ENCODE data around the gene SLC25A45. TPM values are rescaled to one million over a fixed set of nuclear protein-coding genes. Genes with fewer than 3 reads are reported as not detected.

SLC25A45 gene
- total and polyA plus RNA-seq, 2 of the 4 experiments (the other 2 are of a cell fraction): 0.72 to 1.2 TPM

DNA sequence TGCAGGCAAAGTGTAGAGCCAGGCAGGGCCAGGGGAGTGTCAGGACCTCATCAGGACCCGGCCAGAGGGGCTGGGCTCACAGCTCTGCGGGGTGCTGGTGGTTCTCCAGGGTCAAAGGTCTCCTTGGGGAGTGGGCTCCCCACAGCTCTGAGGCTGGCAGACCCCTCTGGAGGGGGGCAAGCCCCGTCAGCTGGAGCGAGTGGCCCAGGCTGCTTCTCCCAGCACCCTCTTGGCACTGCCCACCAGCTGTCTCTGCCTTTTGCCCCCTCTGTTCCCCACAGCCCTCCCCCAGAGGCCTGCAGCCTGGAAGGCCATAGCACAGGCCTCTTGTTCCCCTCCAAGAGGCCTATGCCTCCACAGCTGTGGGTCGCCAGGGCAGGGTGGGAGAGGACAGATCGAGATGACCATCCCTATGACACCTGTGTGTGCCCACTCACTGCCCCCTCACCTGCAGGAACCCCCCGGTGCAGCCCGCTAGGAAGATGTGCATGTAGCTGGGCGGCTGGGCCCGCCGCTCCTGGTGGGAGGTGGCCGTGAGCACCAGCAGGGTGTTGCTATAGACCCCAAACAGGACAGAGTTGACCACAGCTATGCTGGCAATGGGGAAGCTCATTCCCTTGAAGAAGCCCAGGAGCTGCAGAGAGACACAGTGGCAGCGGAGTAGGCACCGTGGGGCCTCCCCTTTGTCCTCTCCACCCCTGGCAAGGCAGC is 3.4 kb downstream of the SLC25A45 start:
- no peak overlapping the region for H4K5ac ChIP-seq (ENCODE audit: low read depth, low read length)
- H3K14ac ChIP-seq (replicated peaks; ENCODE audit: low read depth, low read length): no peak overlapping the region
- ATAC-seq (ENCODE audit: low read depth) (no peak), DNase-seq (no peak)
- H2BK5ac ChIP-seq (ENCODE audit: low read depth, low read length, poor library complexity, severe bottlenecking): no peak overlapping the region
- BruUV-seq (replicated peaks): no TSS peak
- H2BK120ac ChIP-seq (ENCODE audit: low read depth, low read length): no peak overlapping the region
- no peak overlapping the region for H3K4me2 ChIP-seq (ENCODE audit: low read depth, low read length)
- 93% methylated on average over 3 of the region's 14 CpGs; no CpG with 5 or more reads in 1 of the 2 experiments for WGBS, 2 experiments (ENCODE audit: extremely low coverage in 2 of 2, insufficient read length in 1 of 2)
- dilution Hi-C loops (cut with HindIII; ENCODE audit: low sequenced_read_pairs, unreplicated experiment): no loop called here
- no peak overlapping the region for H2BK15ac ChIP-seq (ENCODE audit: low read depth, low read length)
- H3K56ac ChIP-seq (ENCODE audit: extremely low read depth, insufficient read depth, low read length): no peak overlapping the region
- no peak overlapping the region for H3K18ac ChIP-seq (ENCODE audit: low read depth, low read length)
- peak overlapping the region; percentile 34; the same call in 1 of the 2 replicates for H4K91ac ChIP-seq (ENCODE audit: insufficient read depth, low read depth, low read length)
- no peak overlapping the region for H3K27ac ChIP-seq (ENCODE audit: insufficient read depth, low read length)
- H4K8ac ChIP-seq (ENCODE audit: low read depth in 2 of 2, low read length in 2 of 2): no peak overlapping the region
- peaks cover 8 to 34% of the 10 kb centered on the region in 2 experiments for H3K79me1 ChIP-seq (ENCODE audit: low read depth in 1 of 2, low read length in 2 of 2)
- H2AK5ac ChIP-seq (ENCODE audit: low read depth, low read length): peak overlapping the region; percentile 82; the same call in 1 of the 2 replicates
- no peak overlapping the region for H2BK20ac ChIP-seq (ENCODE audit: low read depth, low read length)
- H2AK9ac ChIP-seq (replicated peaks; ENCODE audit: low read depth, low read length, poor library complexity): no peak overlapping the region
- H3K9me1 ChIP-seq (ENCODE audit: insufficient read depth, low read length): peaks cover 11% of the 10 kb centered on the region; the same call in 1 of the 2 replicates
- in situ Hi-C loops (cut with MboI; ENCODE audit: low sequenced_read_pairs): no loop called here
- peaks cover 6% of the 10 kb centered on the region for H4K20me1 ChIP-seq (ENCODE audit: insufficient read depth, low read length)
- H3K9me3 ChIP-seq (ENCODE audit: control insufficient read depth, insufficient read depth, low read length): no peaks in the 10 kb centered on the region
- H3K9ac ChIP-seq (ENCODE audit: low read depth, low read length): no peak overlapping the region
- no peak overlapping the region for H3K23ac ChIP-seq (ENCODE audit: low read depth, low read length)
- intact Hi-C loops (cut with micrococcal nuclease): no loop called here
- ChIA-PET POLR2A (ENCODE audit: unreplicated experiment) (interaction anchor here (1.7 kb wide), 1 partner anchor 44 kb away, joined by 5 read pairs; the partner anchor contains the start of gene NEAT1), CTCF (no interaction called here)
- peaks cover 15% of the 10 kb centered on the region for H3K4me1 ChIP-seq (ENCODE audit: control insufficient read depth, insufficient read depth, low read length)
- no peak overlapping the region for H2AFZ ChIP-seq (replicated peaks; ENCODE audit: low read length, poor library complexity)
- no peak overlapping the region for H3K4ac ChIP-seq (ENCODE audit: low read depth, low read length)
- H3K36me3 ChIP-seq (ENCODE audit: control insufficient read depth, insufficient read depth, low read length): no peaks in the 10 kb centered on the region
- no peak overlapping the region for H3K4me3 ChIP-seq (ENCODE audit: insufficient read depth, low read depth, low read length)
- no peaks in the 10 kb centered on the region for H3K27me3 ChIP-seq (ENCODE audit: control insufficient read depth, insufficient read depth, low read length)
- TF ChIP-seq SMC3 (IDR thresholded peaks at IDR 0.05; ENCODE audit: low read depth, low read length) (no peak), RCOR1 (IDR thresholded peaks at IDR 0.05; ENCODE audit: insufficient replicate concordance, low read length) (no peak), MAZ (IDR thresholded peaks at IDR 0.05; ENCODE audit: borderline replicate concordance, low read depth, low read length) (no peak), MXI1 (IDR thresholded peaks at IDR 0.05; ENCODE audit: borderline replicate concordance, low read depth, low read length) (no peak), CHD1 (IDR thresholded peaks at IDR 0.05; ENCODE audit: low read depth, low read length) (no peak), USF2 (IDR thresholded peaks at IDR 0.05; ENCODE audit: low read depth, low read length) (no peak), RFX5 (IDR thresholded peaks at IDR 0.05; ENCODE audit: low read depth, low read length) (no peak), RAD21 (IDR thresholded peaks at IDR 0.05; ENCODE audit: low read length) (no peak), FOS (IDR thresholded peaks at IDR 0.05; ENCODE audit: low read depth, low read length) (no peak), MAFK (IDR thresholded peaks at IDR 0.05; ENCODE audit: low read depth, low read length) (no peak), BHLHE40 (IDR thresholded peaks at IDR 0.05; ENCODE audit: low read depth, low read length) (no peak), CEBPB (IDR thresholded peaks at IDR 0.05; ENCODE audit: low read depth, low read length) (no peak), NFE2L2 (IDR thresholded peaks at IDR 0.05; ENCODE audit: low read depth, low read length) (no peak)
- TF ChIP-seq, protein P1, sequence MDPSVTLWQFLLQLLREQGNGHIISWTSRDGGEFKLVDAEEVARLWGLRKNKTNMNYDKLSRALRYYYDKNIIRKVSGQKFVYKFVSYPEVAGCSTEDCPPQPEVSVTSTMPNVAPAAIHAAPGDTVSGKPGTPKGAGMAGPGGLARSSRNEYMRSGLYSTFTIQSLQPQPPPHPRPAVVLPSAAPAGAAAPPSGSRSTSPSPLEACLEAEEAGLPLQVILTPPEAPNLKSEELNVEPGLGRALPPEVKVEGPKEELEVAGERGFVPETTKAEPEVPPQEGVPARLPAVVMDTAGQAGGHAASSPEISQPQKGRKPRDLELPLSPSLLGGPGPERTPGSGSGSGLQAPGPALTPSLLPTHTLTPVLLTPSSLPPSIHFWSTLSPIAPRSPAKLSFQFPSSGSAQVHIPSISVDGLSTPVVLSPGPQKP (IDR thresholded peaks at IDR 0.05; ENCODE audit: borderline replicate concordance, low read depth, low read length): no peak
- TF ChIP-seq, protein P2, sequence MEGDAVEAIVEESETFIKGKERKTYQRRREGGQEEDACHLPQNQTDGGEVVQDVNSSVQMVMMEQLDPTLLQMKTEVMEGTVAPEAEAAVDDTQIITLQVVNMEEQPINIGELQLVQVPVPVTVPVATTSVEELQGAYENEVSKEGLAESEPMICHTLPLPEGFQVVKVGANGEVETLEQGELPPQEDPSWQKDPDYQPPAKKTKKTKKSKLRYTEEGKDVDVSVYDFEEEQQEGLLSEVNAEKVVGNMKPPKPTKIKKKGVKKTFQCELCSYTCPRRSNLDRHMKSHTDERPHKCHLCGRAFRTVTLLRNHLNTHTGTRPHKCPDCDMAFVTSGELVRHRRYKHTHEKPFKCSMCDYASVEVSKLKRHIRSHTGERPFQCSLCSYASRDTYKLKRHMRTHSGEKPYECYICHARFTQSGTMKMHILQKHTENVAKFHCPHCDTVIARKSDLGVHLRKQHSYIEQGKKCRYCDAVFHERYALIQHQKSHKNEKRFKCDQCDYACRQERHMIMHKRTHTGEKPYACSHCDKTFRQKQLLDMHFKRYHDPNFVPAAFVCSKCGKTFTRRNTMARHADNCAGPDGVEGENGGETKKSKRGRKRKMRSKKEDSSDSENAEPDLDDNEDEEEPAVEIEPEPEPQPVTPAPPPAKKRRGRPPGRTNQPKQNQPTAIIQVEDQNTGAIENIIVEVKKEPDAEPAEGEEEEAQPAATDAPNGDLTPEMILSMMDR (conservative IDR thresholded peaks at IDR 0.05; ENCODE audit: low read depth, low read length): no peak
